Mammary epithelial cell (primary cell): ENCODE data around the gene UNK.

ENCODE experiments used
- CTCF ChIP-seq, 2 donors: IDR thresholded peaks in 1 of 2; conservative IDR thresholded peaks in 1 of 2; 2 replicates each; pipeline ENCODE4 v1.5.1; 2011 to 2012; ENCODE audit warnings: inconsistent platforms in 2 of 2, low read length in 2 of 2, mild to moderate bottlenecking in 2 of 2, control low read depth in 1 of 2, low read depth in 1 of 2; ENCODE audit not compliant: insufficient read depth in 1 of 2; ENCODE audit errors: extremely low read depth in 1 of 2
- EZH2 ChIP-seq: IDR thresholded peaks from 2 replicates; pipeline ENCODE4 v1.6.1; 2012; ENCODE audit warnings: low read length, inconsistent platforms, borderline replicate concordance

- TF ChIP-seq CTCF (conservative IDR thresholded peaks at IDR 0.05 in 1 of 2, IDR thresholded peaks at IDR 0.05 in 1 of 2; ENCODE audit: extremely low read depth in 1 of 2, insufficient read depth in 1 of 2, low read depth in 1 of 2, low read length in 2 of 2) (no peak), EZH2 (no peak)
Measured at GRCh38 chr17:75783803-75784472, 668 bp upstream of the UNK start.
